Activated B cell treated with CpG ODN at 0.5 μM for 24 hours (primary cell): ENCODE measurements around the gene FAM174C. TPM values are rescaled to one million over a fixed set of nuclear protein-coding genes. Genes with fewer than 3 reads are reported as not detected.

Source experiments
- ATAC-seq: fragments of 200-7000 bp; cut with Tn5 transposase; one replicate; pipeline ENCODE4 v1.10.0; 2021; ENCODE audit warnings: low read depth, mild to moderate bottlenecking, moderate library complexity
- CTCF ChIA-PET: fragments of 350-600 bp; sonication (Branson Sonifier 250); formaldehyde crosslinking; loops from one replicate; lab custom pipeline; 2021; ENCODE audit warnings: antibody characterized with exemption; lab: Charles Lee
- POLR2A ChIA-PET: fragments of 350-600 bp; sonication (Branson Sonifier 250); formaldehyde crosslinking; loops from one replicate; lab custom pipeline; 2021; ENCODE audit warnings: antibody characterized with exemption; lab: Charles Lee
- DNase-seq: peaks from one replicate; pipeline ENCODE4 v3.0.0; 2022
- H3K27ac Mint-ChIP-seq: one replicate; pipeline ENCODE4 v1.8.0; 2020; ENCODE audit warnings: mixed read lengths
- H3K27me3 Mint-ChIP-seq: one replicate; pipeline ENCODE4 v1.8.0; 2021; ENCODE audit warnings: mixed read lengths
- H3K36me3 Mint-ChIP-seq: one replicate; pipeline ENCODE4 v1.8.0; 2021; ENCODE audit warnings: low read depth, mixed read lengths
- H3K4me1 Mint-ChIP-seq: one replicate; pipeline ENCODE4 v1.8.0; 2021; ENCODE audit warnings: mixed read lengths
- H3K4me3 Mint-ChIP-seq: one replicate; pipeline ENCODE4 v1.8.0; 2020; ENCODE audit warnings: mild to moderate bottlenecking, mixed read lengths
- H3K9me3 Mint-ChIP-seq: one replicate; pipeline ENCODE4 v1.8.0; 2020; ENCODE audit warnings: mixed read lengths
- CTCF ChIP-seq: fragments of 200-600 bp; IDR thresholded peaks from one replicate; pipeline ENCODE4 v1.8.0; 2022; ENCODE audit warnings: antibody characterized with exemption, mild to moderate bottlenecking
- intact Hi-C: fragments of 100-400 bp; cut with micrococcal nuclease; formaldehyde crosslinking; loops from one replicate; pipeline ENCODE4 v1.15.1; 2024
- total RNA-seq: library from RNA; stranded (reverse); gene quantifications from 2 replicates; pipeline ENCODE4 v1.2.3, GENCODE V29; 2022

FAM174C gene
- total RNA-seq, 1 donor from 2014 or later: 47.9 TPM

GRCh38 chr19:1270213-1270853 lies 5.0 kb upstream of the FAM174C start:
- intact Hi-C loops: no loop called here
- Mint-ChIP-seq H3K27me3 (no peaks in the 10 kb centered on the region), H3K9me3 (no peaks in the 10 kb centered on the region), H3K27ac (peak overlapping the region; percentile 80), H3K4me1 (peaks cover 71% of the 10 kb centered on the region), H3K36me3 (peaks cover 45% of the 10 kb centered on the region), H3K4me3 (peak overlapping the region; percentile 86)
- ATAC-seq (no peak), DNase-seq (no peak)
- POLR2A ChIA-PET: interaction anchor here (1.5 to 4.0 kb wide), 3 partner anchors 16 to 25 kb away, joined by 33 to 139 read pairs (median 37); no protein-coding TSS in a partner anchor
- CTCF ChIA-PET: interaction anchor here (0.8 to 9.8 kb wide), 2 partner anchors 27 to 408 kb away, joined by 3 to 540 read pairs; partner anchors contain the start of gene ATP5F1D
- TF ChIP-seq CTCF: no peak

GRCh38 chr19:1270854-1271527 lies 4.3 kb upstream of the FAM174C start:
- ChIA-PET POLR2A (interaction anchor here (1.1 to 4.0 kb wide), 3 partner anchors 9 to 29 kb away, joined by 3 to 33 read pairs (median 9); partner anchors contain the start of gene ATP5F1D), CTCF (no interaction called here)
- peaks cover 65% of the 10 kb centered on the region for H3K4me1 Mint-ChIP-seq
- DNase-seq (no peak), ATAC-seq (no peak)
- H3K27ac Mint-ChIP-seq: peak overlapping the region; percentile 80
- H3K9me3 Mint-ChIP-seq: no peaks in the 10 kb centered on the region
- peak overlapping the region; percentile 86 for H3K4me3 Mint-ChIP-seq
- peaks cover 47% of the 10 kb centered on the region for H3K36me3 Mint-ChIP-seq
- TF ChIP-seq CTCF: no peak
- no peaks in the 10 kb centered on the region for H3K27me3 Mint-ChIP-seq
- intact Hi-C loops: no loop called here

- no peaks in the 10 kb centered on the region for H3K27me3 Mint-ChIP-seq
- ATAC-seq (no peak), DNase-seq (no peak)
- TF ChIP-seq CTCF: no peak
- intact Hi-C loops: no loop called here
- H3K4me1 Mint-ChIP-seq: peaks cover 67% of the 10 kb centered on the region
- peak overlapping the region; percentile 80 for H3K27ac Mint-ChIP-seq
- peak overlapping the region; percentile 86 for H3K4me3 Mint-ChIP-seq
- POLR2A ChIA-PET: interaction anchor here (0.5 to 4.0 kb wide), 8 partner anchors 10 to 397 kb away, joined by 3 to 33 read pairs (median 4); partner anchors contain the start of gene ATP5F1D
- H3K36me3 Mint-ChIP-seq: peaks cover 48% of the 10 kb centered on the region
- H3K9me3 Mint-ChIP-seq: no peaks in the 10 kb centered on the region
- CTCF ChIA-PET: interaction anchor here (2.9 kb wide), 1 partner anchor 27 kb away, joined by 14 read pairs; no protein-coding TSS in a partner anchor
These were observed 3.6 kb upstream of the FAM174C start for GRCh38 chr19:1271528-1272422.

GRCh38 chr19:1272423-1273262 lies 2.7 kb upstream of the FAM174C start:
- DNase-seq (no peak), ATAC-seq (no peak)
- intact Hi-C loops: no loop called here
- peaks cover 65% of the 10 kb centered on the region for H3K4me1 Mint-ChIP-seq
- POLR2A ChIA-PET: interaction anchor here (0.5 to 4.0 kb wide), 13 partner anchors 8 to 780 kb away, joined by 3 to 33 read pairs (median 3); partner anchors contain the start of gene ATP5F1D
- peaks cover 53% of the 10 kb centered on the region for H3K36me3 Mint-ChIP-seq
- TF ChIP-seq CTCF: no peak
- H3K9me3 Mint-ChIP-seq: no peaks in the 10 kb centered on the region
- H3K27ac Mint-ChIP-seq: peak overlapping the region; percentile 41
- CTCF ChIA-PET: interaction anchor here (2.9 kb wide), 1 partner anchor 28 kb away, joined by 14 read pairs; no protein-coding TSS in a partner anchor
- H3K27me3 Mint-ChIP-seq: no peaks in the 10 kb centered on the region
- H3K4me3 Mint-ChIP-seq: no peak overlapping the region
